Heart left ventricle (tissue), 16 donors: ENCODE results near the gene ZNF554. TPM values are rescaled to one million over a fixed set of nuclear protein-coding genes. Genes with fewer than 3 reads are reported as not detected.

Experiments
- ATAC-seq, 4 donors: fragments of 200-7000 bp; cut with Tn5 transposase; one replicate each; pipeline ENCODE4 v1.9.1; 2020 to 2022; ENCODE audit warnings: moderate library complexity in 4 of 4, mild to moderate bottlenecking in 3 of 4, moderate number of reproducible peaks in 1 of 4
- DNase-seq, 5 donors: peaks; one replicate each; pipeline ENCODE4 v3.0.0-alpha.2; 2020
- H3K27ac ChIP-seq, 12 donors: fragments of 200-600 bp; sonication (generic) in 4 of 12; one replicate each; pipeline versions ENCODE4 v1.5.0 to v1.8.0; 2016 to 2022; ENCODE audit warnings: mild to moderate bottlenecking in 2 of 12
- H3K27me3 ChIP-seq, 9 donors: fragments of 200-600 bp; sonication (generic) in 2 of 9; one replicate each; pipeline versions ENCODE4 v1.5.1 to v1.8.0; 2016 to 2022; ENCODE audit warnings: mild to moderate bottlenecking in 3 of 9
- H3K36me3 ChIP-seq, 9 donors: fragments of 200-600 bp; sonication (generic) in 2 of 9; one replicate each; pipeline versions ENCODE4 v1.5.0 to v1.8.0; 2018 to 2022; ENCODE audit warnings: mild to moderate bottlenecking in 2 of 9
- H3K4me1 ChIP-seq, 12 donors: fragments of 200-600 bp; sonication (generic) in 4 of 12; one replicate each; pipeline versions ENCODE4 v1.5.0 to v1.8.0; 2016 to 2022; ENCODE audit warnings: mild to moderate bottlenecking in 3 of 12
- H3K4me3 ChIP-seq, 12 donors: fragments of 200-600 bp; sonication (generic) in 4 of 12; one replicate each; pipeline versions ENCODE4 v1.5.0 to v1.8.0; 2017 to 2022; ENCODE audit warnings: mild to moderate bottlenecking in 9 of 12, moderate library complexity in 4 of 12
- H3K9me3 ChIP-seq, 12 donors: fragments of 200-600 bp; sonication (generic) in 4 of 12; one replicate each; pipeline versions ENCODE4 v1.5.0 to v1.8.0; 2016 to 2022; ENCODE audit warnings: mild to moderate bottlenecking in 1 of 12
- CTCF ChIP-seq, 12 donors: fragments of 200-600 bp; sonication (generic) in 4 of 12; IDR thresholded peaks; one replicate each; pipeline versions ENCODE4 v1.5.0 to v1.8.0; 2018 to 2022; ENCODE audit warnings: antibody characterized with exemption in 12 of 12, mild to moderate bottlenecking in 5 of 12
- POLR2A ChIP-seq, 2 donors: fragments of 450-650 bp; IDR thresholded peaks; one replicate each; pipeline ENCODE4 v1.6.1; 2017; ENCODE audit warnings: antibody characterized with exemption in 2 of 2, mild to moderate bottlenecking in 2 of 2, moderate library complexity in 2 of 2
- WGBS, 4 donors: extraction: QIAGEN DNeasy Blood & Tissue Kit in 2 of 4; methylation state at CpG; one replicate each; pipeline versions ENCODE4 v1.1.5 to v1.1.7; 2013 to 2018; 5-methylcytosine and 5-hydroxymethylcytosine counted together
- intact Hi-C, 10 donors: fragments of 100-400 bp; cut with DNase I; formaldehyde crosslinking; loops; one replicate each; pipeline versions ENCODE4 v1.11.1 to v1.14.2; 2022
- polyA plus RNA-seq, 2 donors: library from polyadenylated mRNA; stranded (reverse); fragments of 200-250 nt; gene quantifications; one replicate each; pipeline ENCODE4 v1.2.3, GENCODE V29; 2013
- total RNA-seq, 9 donors: library from RNA; depleted of rRNA in 2 of 9; stranded (reverse); fragments of >200 nt in 2 of 9; fragmentation: NEBNext Ultra II Directional in 3 of 9; extraction: Animal tissue kit (Norgen Biotek cat#: 25700) in 3 of 9; gene quantifications; one replicate each; pipeline versions ENCODE4 v1.1.0 to v1.2.4, GENCODE V29; 2016 to 2023
- donor health status: ischemic (EF 13 %, LVEDD 7.1; RV severe dilation, severe dysfunction).
- donor health status: healthy with polysubstance abuse.
- donor health status: DM: no; HTN: yes; CAD: no.
- donor health status: DM: no; HTN: no; CAD: no.
- donor health status: ischemic (EF 25% LVEDD 6.9; RV normal size, moderate dysfunction).
- donor health status: ischemic (EF 25% LVEDD 5.7; RV mildly dilated, moderate dysfunction).
- donor health status: healthy.
- donor health status: DM: yes; HTN: yes; CAD: no.
- donor health status: ischemic (EF 35%, LVEDD 5.7; RV mildly dilated, moderate dysfunction).
- donor health status: nonischemic (EF 11% LVEDD 7.7; RV severe dilation, severe dysfunction).
- donor health status: DM: yes; HTN: yes; CAD: no.
- donor health status: PGD.
- donor health status: ischemic (EF 29% LVEDD 5.4; RV normal size, mild dysfunction).
- donor health status: nonischemic (EF 23%, LVEDD 6.1; RV moderate dilation, normal function).

ZNF554 gene
- total and polyA plus RNA-seq, 11 donors, result 1.4 to 6.1 (median 4.5) TPM

GRCh38 chr19:2795827-2796658, 23.6 kb upstream of the ZNF554 start:
- 77 to 90% (median 86%) methylated on average over 27 of the region's 27 CpGs for WGBS, 4 donors
- Histone ChIP-seq H3K9me3 (no peaks in the 10 kb centered on the region), H3K27ac (peak overlapping the region in 8 of 12 donors; percentile 60 to 89 (median 81)), H3K4me1 (peaks cover 0 to 29% (median 8%) of the 10 kb centered on the region in 12 donors), H3K4me3 (no peak overlapping the region), H3K36me3 (peaks cover 0 to 84% (median 32%) of the 10 kb centered on the region in 9 donors), H3K27me3 (no peaks in the 10 kb centered on the region)
- intact Hi-C loops, result no loop called here
- no peak for DNase-seq
- no peak for ATAC-seq
- TF ChIP-seq CTCF (IDR thresholded peaks at IDR 0.05) (no peak), POLR2A (IDR thresholded peaks at IDR 0.05) (no peak)

GRCh38 chr19:2796659-2797266, 22.9 kb upstream of the ZNF554 start:
- H3K4me1 ChIP-seq, result peaks cover 0 to 24% (median 8%) of the 10 kb centered on the region in 12 donors
- H3K9me3 ChIP-seq, result no peaks in the 10 kb centered on the region
- H3K27me3 ChIP-seq, result no peaks in the 10 kb centered on the region
- WGBS, 4 donors, result 84 to 86% (median 85%) methylated on average over 20 to 23 of the region's 23 CpGs
- no peak for TF ChIP-seq CTCF (IDR thresholded peaks at IDR 0.05)
- no peak for TF ChIP-seq POLR2A (IDR thresholded peaks at IDR 0.05)
- ATAC-seq (peak; percentile 22 to 70 (median 50)), DNase-seq (peak in 4 of 5 donors; percentile 44 to 75 (median 60))
- peak overlapping the region; percentile 60 to 90 (median 77) for H3K27ac ChIP-seq
- intact Hi-C loops, result no loop called here
- H3K4me3 ChIP-seq, result no peak overlapping the region
- H3K36me3 ChIP-seq, result peaks cover 0 to 81% (median 29%) of the 10 kb centered on the region in 9 donors

DNA sequence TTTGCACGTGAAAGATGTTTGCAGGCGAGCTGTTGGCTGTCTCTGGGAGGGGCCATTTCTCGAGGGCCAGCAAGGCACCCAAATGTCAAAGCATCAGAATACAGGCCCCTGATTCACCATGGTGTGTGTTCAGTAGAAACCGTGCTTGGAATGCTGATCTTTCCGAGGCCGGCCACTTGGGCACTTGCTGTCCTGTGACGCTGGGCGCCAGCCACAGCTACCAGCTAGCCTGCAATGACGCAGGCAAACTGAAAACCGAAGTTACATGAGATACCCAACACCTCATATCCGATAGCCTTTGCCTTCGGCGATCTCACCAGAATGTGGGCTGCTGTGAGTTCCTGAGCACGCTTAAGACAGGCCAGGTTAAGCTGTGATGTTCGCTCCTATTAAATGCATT, 22.4 kb upstream of the ZNF554 start:
- H3K9me3 ChIP-seq, result no peaks in the 10 kb centered on the region
- no peaks in the 10 kb centered on the region for H3K27me3 ChIP-seq
- H3K27ac ChIP-seq, result peak overlapping the region; percentile 60 to 90 (median 77)
- intact Hi-C loops, result no loop called here
- no peak for TF ChIP-seq POLR2A (IDR thresholded peaks at IDR 0.05)
- TF ChIP-seq CTCF (IDR thresholded peaks at IDR 0.05), result no peak
- DNase-seq (peak in 2 of 5 donors; percentile 46 to 89), ATAC-seq (peak; percentile 67 to 80 (median 74))
- peaks cover 0 to 24% (median 8%) of the 10 kb centered on the region in 12 donors for H3K4me1 ChIP-seq
- WGBS, 4 donors, result 64 to 77% (median 75%) methylated on average over 12 to 15 of the region's 15 CpGs
- no peak overlapping the region for H3K4me3 ChIP-seq
- H3K36me3 ChIP-seq, result peaks cover 0 to 76% (median 29%) of the 10 kb centered on the region in 9 donors

DNA sequence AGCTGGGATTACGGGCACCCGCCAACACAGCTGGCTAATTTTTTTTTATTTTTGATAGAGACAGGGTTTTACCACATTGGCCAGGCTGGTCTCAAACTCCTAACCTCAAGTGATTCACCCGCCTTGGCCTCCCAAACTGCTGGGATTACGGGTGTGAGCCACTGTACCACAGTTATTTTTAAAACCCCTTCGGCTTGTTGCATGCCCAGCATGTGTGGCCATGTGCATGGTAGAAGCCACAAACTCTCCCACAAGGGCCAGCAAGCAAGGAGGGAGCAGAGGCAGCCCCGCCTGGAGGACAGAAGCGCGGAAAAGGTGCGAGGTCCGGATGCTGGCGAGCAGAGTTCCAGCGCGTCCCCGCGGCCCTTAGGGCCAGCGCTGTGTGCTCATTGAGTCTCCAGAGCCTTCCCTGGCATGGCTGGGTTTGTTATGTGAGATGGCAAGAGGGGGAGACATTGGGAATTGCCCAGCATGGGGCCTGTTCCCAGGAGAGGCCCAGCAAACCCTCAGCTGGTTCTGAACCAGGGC, 21.4 kb upstream of the ZNF554 start:
- Histone ChIP-seq H3K4me1 (peaks cover 0 to 24% (median 8%) of the 10 kb centered on the region in 12 donors), H3K27me3 (no peaks in the 10 kb centered on the region), H3K36me3 (peaks cover 0 to 68% (median 30%) of the 10 kb centered on the region in 9 donors), H3K4me3 (no peak overlapping the region), H3K27ac (peak overlapping the region; percentile 16 to 90 (median 77)), H3K9me3 (no peaks in the 10 kb centered on the region)
- no peak for DNase-seq
- no peak for ATAC-seq
- 92 to 94% (median 93%) methylated on average over 16 of the region's 16 CpGs for WGBS, 4 donors
- TF ChIP-seq POLR2A (IDR thresholded peaks at IDR 0.05), result no peak
- TF ChIP-seq CTCF (IDR thresholded peaks at IDR 0.05), result no peak
- intact Hi-C loops, result no loop called here
